ENCODE data around the gene SLC17A2. TPM values are rescaled to one million over a fixed set of nuclear protein-coding genes. Genes with fewer than 3 reads are reported as not detected.
A peak's percentile ranks its signal among the peaks of the same experiment; 100 is the strongest.

The SLC17A2 gene
- total and polyA plus RNA-seq, 10 donors, result not detected

DNA sequence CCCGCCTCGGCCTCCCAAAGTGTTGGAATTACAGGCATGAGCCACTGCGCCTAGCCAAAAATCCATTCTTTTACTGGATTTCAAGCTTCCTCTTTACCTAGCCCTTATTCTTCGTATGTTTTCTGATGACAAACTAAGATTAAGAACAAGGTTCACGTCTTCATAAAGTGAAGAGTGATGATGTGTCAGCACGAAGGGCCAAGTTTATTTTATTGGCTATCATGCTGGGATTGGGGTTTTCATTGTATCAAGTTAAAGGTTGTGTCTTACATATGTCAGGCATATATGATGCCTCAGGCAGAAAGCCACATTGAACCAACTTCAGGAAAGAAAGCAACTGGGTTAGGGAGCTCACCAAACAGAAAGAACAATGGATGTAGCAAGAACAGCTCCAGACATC lies 36.7 kb downstream of the SLC17A2 start:
- H3K36me3 ChIP-seq, result no peaks in the 10 kb centered on the region
- no peaks in the 10 kb centered on the region for H3K4me1 ChIP-seq
- no peak overlapping the region for H3K4me3 ChIP-seq
- H3K27ac ChIP-seq, result no peak overlapping the region
- intact Hi-C loops (cut with DNase I; ENCODE audit: low total_unique reads), result no loop called here
- TF ChIP-seq POLR2AphosphoS5 (IDR thresholded peaks at IDR 0.05), result no peak
- no peak for TF ChIP-seq CTCF (IDR thresholded peaks at IDR 0.05 in 8 of 11, conservative IDR thresholded peaks at IDR 0.05 in 3 of 11)
- TF ChIP-seq POLR2A (IDR thresholded peaks at IDR 0.05), result no peak
- H3K9me3 ChIP-seq, result no peaks in the 10 kb centered on the region
- 88 to 96% (median 94%) methylated on average over 6 of the region's 6 CpGs for WGBS, 5 donors
- H3K27me3 ChIP-seq (replicated peaks in 1 of 7), result no peaks in the 10 kb centered on the region
- no peak for DNase-seq

DNA sequence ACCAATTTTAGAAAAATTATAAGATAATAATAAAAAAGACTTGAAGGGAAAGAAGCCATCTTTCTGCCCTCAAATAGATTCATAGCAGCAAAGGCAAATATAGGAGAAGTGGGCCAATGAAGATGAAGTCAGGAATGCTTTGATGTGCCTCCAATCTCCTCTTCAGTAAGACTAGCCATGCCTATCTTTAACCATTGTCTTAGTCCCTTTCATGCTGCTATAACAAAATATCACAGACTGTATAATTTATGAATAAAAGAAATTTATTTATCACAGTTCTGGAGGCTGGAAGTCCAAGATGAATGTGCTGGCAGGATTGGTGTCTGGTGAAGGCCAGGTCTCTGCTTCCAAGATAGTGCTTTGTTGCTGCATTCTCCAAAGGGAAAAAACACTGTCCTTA lies 37.6 kb downstream of the SLC17A2 start:
- intact Hi-C loops (cut with DNase I; ENCODE audit: low total_unique reads), result no loop called here
- Histone ChIP-seq H3K27me3 (replicated peaks in 1 of 7) (no peaks in the 10 kb centered on the region), H3K36me3 (no peaks in the 10 kb centered on the region), H3K9me3 (no peaks in the 10 kb centered on the region), H3K4me3 (no peak overlapping the region), H3K27ac (no peak overlapping the region), H3K4me1 (no peaks in the 10 kb centered on the region)
- DNase-seq, result no peak
- TF ChIP-seq POLR2A (IDR thresholded peaks at IDR 0.05) (no peak), CTCF (IDR thresholded peaks at IDR 0.05 in 8 of 11, conservative IDR thresholded peaks at IDR 0.05 in 3 of 11) (no peak), POLR2AphosphoS5 (IDR thresholded peaks at IDR 0.05) (no peak)

DNA sequence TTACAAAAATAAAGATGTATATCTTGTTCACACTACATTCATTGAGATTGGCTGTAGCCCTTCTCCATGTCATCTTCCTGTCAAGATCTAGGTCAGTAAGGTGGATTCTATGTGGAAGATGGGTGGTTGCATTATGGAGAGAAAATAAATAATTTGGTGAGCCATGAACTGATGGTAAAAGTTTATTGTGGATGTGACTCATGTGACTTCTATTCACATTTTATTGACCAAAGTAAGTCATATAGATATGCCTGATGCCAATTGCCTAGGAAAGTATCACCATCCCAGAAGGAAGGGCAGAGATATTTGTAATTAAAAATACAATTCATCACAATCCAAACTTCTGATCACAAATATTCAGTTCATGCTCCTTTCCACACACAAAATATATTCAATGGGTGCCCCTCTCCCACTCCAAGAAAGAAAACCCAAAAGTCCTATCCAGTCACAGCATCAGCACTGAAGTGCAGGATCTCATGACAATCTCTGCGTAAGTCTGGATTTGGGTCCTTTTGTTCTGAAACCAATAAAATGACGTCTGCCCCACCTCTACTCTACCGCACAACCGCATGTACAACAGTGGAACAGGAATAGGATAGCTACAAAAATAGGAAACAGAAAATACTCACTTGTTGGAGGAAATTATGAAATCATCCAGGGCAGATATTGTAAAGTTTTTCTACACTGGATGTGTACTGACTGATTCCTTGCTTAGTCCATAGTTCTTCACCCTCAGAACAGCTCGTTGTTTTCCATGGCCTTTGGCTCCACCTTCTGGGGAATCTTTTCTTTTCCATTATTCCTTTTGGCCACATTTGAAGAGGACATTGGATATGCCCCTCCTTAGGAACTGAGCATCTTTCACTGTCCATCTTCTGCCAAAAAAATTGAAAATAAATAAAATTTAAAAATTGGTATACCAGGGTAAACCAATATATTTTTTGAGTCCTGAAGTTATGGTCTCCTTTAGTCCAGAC lies 40.3 kb downstream of the SLC17A2 start:
- TF ChIP-seq POLR2A (IDR thresholded peaks at IDR 0.05) (no peak), CTCF (IDR thresholded peaks at IDR 0.05 in 8 of 11, conservative IDR thresholded peaks at IDR 0.05 in 3 of 11) (peak in 4 of 11 experiments; percentile 12 to 33 (median 24)), POLR2AphosphoS5 (IDR thresholded peaks at IDR 0.05) (no peak)
- Histone ChIP-seq H3K9me3 (no peaks in the 10 kb centered on the region), H3K36me3 (no peaks in the 10 kb centered on the region), H3K27me3 (replicated peaks in 1 of 7) (no peaks in the 10 kb centered on the region), H3K4me1 (no peaks in the 10 kb centered on the region), H3K4me3 (no peak overlapping the region), H3K27ac (no peak overlapping the region)
- intact Hi-C loops (cut with DNase I; ENCODE audit: low total_unique reads), result no loop called here
- no peak for DNase-seq
- 51 to 74% (median 67%) methylated on average over 5 of the region's 5 CpGs for WGBS, 5 donors

DNA sequence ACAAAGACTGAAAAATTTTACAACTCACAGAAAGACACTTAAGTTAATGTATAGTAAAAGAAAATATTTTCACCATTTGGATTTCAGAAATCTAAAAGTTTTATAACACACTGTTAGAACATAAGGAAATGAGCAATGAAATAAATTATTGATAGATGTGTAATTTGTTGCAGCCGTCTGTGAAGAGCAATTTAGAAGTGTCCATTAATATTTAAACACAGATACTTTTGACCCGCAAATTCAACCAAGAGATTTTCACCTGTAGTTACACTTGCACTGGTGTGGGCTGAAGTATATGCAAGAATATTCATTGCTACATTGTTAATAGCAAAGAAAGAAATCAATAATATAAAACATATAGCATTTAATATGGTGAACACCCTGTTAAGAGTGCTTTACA lies 41.9 kb downstream of the SLC17A2 start:
- H3K36me3 ChIP-seq, result no peaks in the 10 kb centered on the region

More for the DNA sequence above, 41.9 kb downstream of the SLC17A2 start:
- no peak for TF ChIP-seq POLR2A (IDR thresholded peaks at IDR 0.05)
- TF ChIP-seq CTCF (IDR thresholded peaks at IDR 0.05 in 8 of 11, conservative IDR thresholded peaks at IDR 0.05 in 3 of 11), result no peak
- no peak for TF ChIP-seq POLR2AphosphoS5 (IDR thresholded peaks at IDR 0.05)
- Histone ChIP-seq H3K4me1 (no peaks in the 10 kb centered on the region), H3K27me3 (replicated peaks in 1 of 7) (no peaks in the 10 kb centered on the region), H3K27ac (no peak overlapping the region), H3K9me3 (no peaks in the 10 kb centered on the region), H3K4me3 (no peak overlapping the region)
- intact Hi-C loops (cut with DNase I; ENCODE audit: low total_unique reads), result no loop called here
- DNase-seq, result no peak
- WGBS, 5 donors, result 85 to 93% (median 88%) methylated on average over 2 of the region's 2 CpGs

Data from spleen (tissue), 11 donors.